ENCODE measurements around the gene HEPACAM2. TPM values are rescaled to one million over a fixed set of nuclear protein-coding genes. Genes with fewer than 3 reads are reported as not detected.

The HEPACAM2 gene
- total RNA-seq = not detected
- 0.32 TPM for polyA plus RNA-seq (2013, experiment 1 of 2)
- 0.37 TPM for polyA plus RNA-seq (2013, experiment 2 of 2)
- long read RNA-seq, experiment 1 = 0 reads
- long read RNA-seq, experiment 2 = 0 reads
- long read RNA-seq, experiment 3 = 0 reads
- long read RNA-seq, experiment 4 = 0 reads

DNA sequence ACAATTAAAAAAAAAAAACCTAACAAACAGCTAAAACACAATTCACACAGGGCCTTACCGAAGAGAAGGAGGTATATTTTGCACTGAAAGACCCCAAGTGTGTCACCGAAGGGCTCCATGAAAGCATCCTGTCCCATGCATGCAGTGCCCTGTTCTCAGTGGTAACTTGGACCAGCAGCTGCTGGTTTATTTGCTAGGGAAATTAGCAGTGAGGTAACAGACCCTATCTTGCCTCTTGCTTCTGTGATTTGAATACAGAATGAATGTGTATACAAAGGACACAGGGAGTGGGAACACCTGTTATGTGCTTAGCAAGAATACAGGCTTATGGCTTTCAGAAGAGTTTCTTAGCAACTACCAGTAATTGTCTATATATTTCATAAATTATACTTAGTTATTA, at the start of gene HEPACAM2:
HEPACAM2 (minus strand) TSS at position 160 of the 400 bp plus-strand sequence.
- H3K4me3 Mint-ChIP-seq = no peak within 1 kb of the TSS
- H3K4me1 Mint-ChIP-seq = peaks cover 12% of the 10 kb centered on the region
- Histone ChIP-seq H3K27ac (ENCODE audit: low read depth, low read length) (no peak within 1 kb of the TSS), H3K9me3 (ENCODE audit: control insufficient read depth, low read length) (no peaks in the 10 kb centered on the region), H3K9ac (ENCODE audit: extremely low read depth, low read length, poor library complexity, severe bottlenecking) (no peak within 1 kb of the TSS), H3K36me3 (ENCODE audit: control insufficient read depth, insufficient read depth, low read length) (no peaks in the 10 kb centered on the region), H3K4me3 (ENCODE audit: low read length) (no peak within 1 kb of the TSS), H3K27me3 (ENCODE audit: control insufficient read depth, insufficient read depth, low read length, poor library complexity, severe bottlenecking) (peaks cover 40% of the 10 kb centered on the region), H3K4me1 (ENCODE audit: control insufficient read depth, insufficient read depth, low read length) (peaks cover 9% of the 10 kb centered on the region)
- no peak within 1 kb of the TSS for H3K27ac Mint-ChIP-seq
- TF ChIP-seq CTCF (conservative IDR thresholded peaks at IDR 0.05) = no peak
- WGBS, 2 experiments (ENCODE audit: insufficient coverage in 1 of 2, insufficient read length in 1 of 2) = 67 to 83% methylated on average over 2 of the region's 2 CpGs
- no peaks in the 10 kb centered on the region for H3K36me3 Mint-ChIP-seq (ENCODE audit: low read depth)
- peaks cover 12% of the 10 kb centered on the region for H3K27me3 Mint-ChIP-seq (ENCODE audit: insufficient read depth)
- no peak for DNase-seq
- no peaks in the 10 kb centered on the region for H3K9me3 Mint-ChIP-seq

GRCh38 chr7:93265220-93265619, 39.0 kb upstream of the HEPACAM2 start:
- no peak overlapping the region for H3K9ac ChIP-seq (ENCODE audit: extremely low read depth, low read length, poor library complexity, severe bottlenecking)
- no peaks in the 10 kb centered on the region for H3K4me1 ChIP-seq (ENCODE audit: control insufficient read depth, insufficient read depth, low read length)
- WGBS, 2 experiments (ENCODE audit: insufficient coverage in 1 of 2, insufficient read length in 1 of 2) = 90 to 92% methylated on average over 2 to 4 of the region's 4 CpGs
- no peaks in the 10 kb centered on the region for H3K27me3 ChIP-seq (ENCODE audit: control insufficient read depth, insufficient read depth, low read length, poor library complexity, severe bottlenecking)
- Mint-ChIP-seq H3K36me3 (ENCODE audit: low read depth) (peaks cover 2% of the 10 kb centered on the region), H3K4me1 (no peaks in the 10 kb centered on the region), H3K4me3 (no peak overlapping the region), H3K27me3 (ENCODE audit: insufficient read depth) (no peaks in the 10 kb centered on the region), H3K9me3 (no peaks in the 10 kb centered on the region), H3K27ac (no peak overlapping the region)
- DNase-seq = no peak
- H3K9me3 ChIP-seq (ENCODE audit: control insufficient read depth, low read length) = no peaks in the 10 kb centered on the region
- peaks cover 3% of the 10 kb centered on the region for H3K36me3 ChIP-seq (ENCODE audit: control insufficient read depth, insufficient read depth, low read length)
- no peak overlapping the region for H3K27ac ChIP-seq (ENCODE audit: low read depth, low read length)
- no peak overlapping the region for H3K4me3 ChIP-seq (ENCODE audit: low read length)
- TF ChIP-seq CTCF (conservative IDR thresholded peaks at IDR 0.05) = no peak

DNA sequence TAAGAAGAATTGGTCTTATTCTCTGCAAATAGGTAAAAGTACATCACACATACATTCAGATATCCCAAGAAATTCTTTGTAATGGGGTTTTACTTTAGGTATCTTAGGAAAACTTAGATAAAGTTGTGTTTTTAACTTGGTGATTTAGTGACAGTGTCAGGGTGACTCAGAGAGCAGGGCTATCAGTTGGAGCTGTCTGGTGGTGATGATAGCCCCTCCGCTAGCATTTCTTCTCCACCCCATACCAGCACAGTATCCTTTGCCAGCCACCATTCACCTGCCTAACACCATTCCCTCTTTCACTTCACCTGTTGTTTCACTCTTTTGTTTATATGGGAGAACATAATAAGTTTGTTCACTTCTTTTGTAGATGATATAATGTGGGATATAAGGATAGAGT, 36.3 kb upstream of the HEPACAM2 start:
- H3K27me3 ChIP-seq (ENCODE audit: control insufficient read depth, insufficient read depth, low read length, poor library complexity, severe bottlenecking) = no peaks in the 10 kb centered on the region
- Mint-ChIP-seq H3K36me3 (ENCODE audit: low read depth) (peaks cover 2% of the 10 kb centered on the region), H3K27me3 (ENCODE audit: insufficient read depth) (no peaks in the 10 kb centered on the region), H3K27ac (no peak overlapping the region), H3K9me3 (no peaks in the 10 kb centered on the region), H3K4me1 (no peaks in the 10 kb centered on the region), H3K4me3 (no peak overlapping the region)
- DNase-seq = no peak
- H3K4me1 ChIP-seq (ENCODE audit: control insufficient read depth, insufficient read depth, low read length) = no peaks in the 10 kb centered on the region
- peaks cover 3% of the 10 kb centered on the region for H3K36me3 ChIP-seq (ENCODE audit: control insufficient read depth, insufficient read depth, low read length)
- no peak for TF ChIP-seq CTCF (conservative IDR thresholded peaks at IDR 0.05)
- H3K4me3 ChIP-seq (ENCODE audit: low read length) = no peak overlapping the region
- H3K9me3 ChIP-seq (ENCODE audit: control insufficient read depth, low read length) = no peaks in the 10 kb centered on the region
- H3K9ac ChIP-seq (ENCODE audit: extremely low read depth, low read length, poor library complexity, severe bottlenecking) = no peak overlapping the region
- WGBS, 2 experiments (ENCODE audit: insufficient coverage in 1 of 2, insufficient read length in 1 of 2) = 92 to 100% methylated on average over 1 of the region's 1 CpG
- no peak overlapping the region for H3K27ac ChIP-seq (ENCODE audit: low read depth, low read length)

Data from endodermal cell (in vitro differentiated cells).